Stomach (tissue), 9 donors: ENCODE data around the gene C3AR1. TPM values are rescaled to one million over a fixed set of nuclear protein-coding genes. Genes with fewer than 3 reads are reported as not detected.
A peak's percentile ranks its signal among the peaks of the same experiment; 100 is the strongest.
"Not testable (repeated sequence)": the region's sequence is repeated elsewhere in the genome, so short reads cannot be mapped to it uniquely, and the experiment has no call there.

ENCODE experiments used
- DNase-seq, 2 donors: peaks; one replicate each; pipeline versions ENCODE4 v3.0.0 to v3.0.0-alpha.2; 2013 to 2019
- H3K27ac ChIP-seq, 5 donors: fragments of 200-600 bp in 4 of 5; sonication (generic) in 4 of 5; one replicate each; pipeline ENCODE4 v1.5.1; 2013 to 2019; ENCODE audit warnings: mild to moderate bottlenecking in 1 of 5, moderate library complexity in 1 of 5
- H3K27me3 ChIP-seq, 3 donors: fragments of 200-600 bp; sonication (generic); one replicate each; pipeline ENCODE4 v1.5.1; 2017 to 2019; ENCODE audit warnings: mixed run types in 1 of 3
- H3K36me3 ChIP-seq, 4 donors: fragments of 200-600 bp; sonication (generic); 1 replicate in 3 of 4; 2 replicates in 1 of 4; pipeline ENCODE4 v1.5.1; 2016 to 2019
- H3K4me1 ChIP-seq, 4 donors: fragments of 200-600 bp; sonication (generic); one replicate each; pipeline ENCODE4 v1.5.1; 2016 to 2019
- H3K4me3 ChIP-seq, 4 donors: fragments of 200-600 bp; sonication (generic) in 3 of 4; one replicate each; pipeline ENCODE4 v1.5.1; 2016 to 2019; ENCODE audit warnings: mild to moderate bottlenecking in 1 of 4
- H3K9me3 ChIP-seq, 4 donors: fragments of 200-600 bp; sonication (generic); one replicate each; pipeline ENCODE4 v1.5.1; 2016 to 2019
- CTCF ChIP-seq, 7 experiments: fragments of 450-650 bp in 4 of 7; fragments of 200-600 bp in 3 of 7; sonication (generic) in 3 of 7; IDR thresholded peaks; one replicate each; pipeline ENCODE4 v1.5.1; 2016 to 2019; ENCODE audit warnings: antibody characterized with exemption in 7 of 7, control low read depth in 2 of 7, mild to moderate bottlenecking in 1 of 7
- EP300 ChIP-seq: sonication (generic); formaldehyde crosslinking; IDR thresholded peaks from one replicate; pipeline ENCODE4 v1.6.1; 2017; ENCODE audit warnings: antibody characterized with exemption
- POLR2A ChIP-seq, 4 donors: fragments of 450-650 bp; IDR thresholded peaks; one replicate each; pipeline ENCODE4 v1.6.1; 2016; ENCODE audit warnings: antibody characterized with exemption in 4 of 4, control low read depth in 2 of 4, mild to moderate bottlenecking in 1 of 4, moderate library complexity in 1 of 4
- POLR2AphosphoS5 ChIP-seq, 3 donors: sonication (generic); formaldehyde crosslinking; IDR thresholded peaks; one replicate each; pipeline ENCODE4 v1.6.1; 2016; ENCODE audit warnings: antibody characterized with exemption in 3 of 3
- WGBS, 5 donors: extraction: QIAGEN DNeasy Blood & Tissue Kit in 3 of 5; methylation state at CpG; one replicate each; pipeline versions ENCODE4 v1.1.5 to v1.1.7; 2013 to 2018; 5-methylcytosine and 5-hydroxymethylcytosine counted together
- intact Hi-C: fragments of 100-400 bp; cut with DNase I; formaldehyde crosslinking; loops from one replicate; pipeline ENCODE4 v1.15.1; 2023; ENCODE audit warnings: low total_unique reads
- polyA plus RNA-seq, 3 donors: library from polyadenylated mRNA; stranded (reverse); fragments of 200-250 nt; gene quantifications; one replicate each; pipeline ENCODE4 v1.2.3, GENCODE V29; 2013
- total RNA-seq, 5 donors: library from RNA; depleted of rRNA; stranded (reverse); fragments of >200 nt; gene quantifications; one replicate each; pipeline versions ENCODE4 v1.1.0 to v1.2.3, GENCODE V29; 2014 to 2016
- donor health status: healthy with polysubstance abuse.
- donor health status: Bipolar disorder and iron deficiency.
- donor health status: healthy.

Gene C3AR1
- total and polyA plus RNA-seq, 8 donors, result 0.89 to 8.8 (median 3.5) TPM; not detected in 1

GRCh38 chr12:8032242-8033152 lies 33.7 kb downstream of the C3AR1 start, which contains the start of gene FOXJ2:
TSS of gene FOXJ2 (plus strand) at chr12:8032716. CDS start at chr12:8039833, 7,117 bp downstream.
- H3K4me3 ChIP-seq, result peak within 1 kb of the TSS; percentile 70 to 95 (median 78)
- no peaks in the 10 kb centered on the region for H3K9me3 ChIP-seq
- no peaks in the 10 kb centered on the region for H3K36me3 ChIP-seq
- no peak for TF ChIP-seq EP300
- peak in 2 of 3 donors; percentile 48 to 70 for TF ChIP-seq POLR2AphosphoS5 (IDR thresholded peaks at IDR 0.05)
- H3K4me1 ChIP-seq, result peaks cover 41 to 52% (median 50%) of the 10 kb centered on the region in 4 donors
- H3K27ac ChIP-seq, result peak within 1 kb of the TSS; percentile 94 to 98 (median 98)
- DNase-seq, result peak; percentile 86 to 95
- intact Hi-C loops, result no loop called here
- no peaks in the 10 kb centered on the region for H3K27me3 ChIP-seq
- WGBS, 5 donors, result 0 to 1% (median 0%) methylated on average over 17 to 91 of the region's 93 CpGs

GRCh38 chr12:8031872-8032241 lies 34.3 kb downstream of the C3AR1 start:
- 24 to 50% (median 38%) methylated on average over 5 of the region's 5 CpGs for WGBS, 5 donors
- H3K27ac ChIP-seq, result peak overlapping the region in 4 of 5 donors; percentile 94 to 98 (median 98)
- H3K4me3 ChIP-seq, result peak overlapping the region; percentile 70 to 95 (median 78)
- H3K27me3 ChIP-seq, result no peaks in the 10 kb centered on the region
- intact Hi-C loops, result no loop called here
- no peaks in the 10 kb centered on the region for H3K9me3 ChIP-seq
- no peaks in the 10 kb centered on the region for H3K36me3 ChIP-seq
- H3K4me1 ChIP-seq, result peaks cover 34 to 46% (median 44%) of the 10 kb centered on the region in 4 donors
- peak in 1 of 2 donors; percentile 19 for DNase-seq
- TF ChIP-seq POLR2AphosphoS5 (IDR thresholded peaks at IDR 0.05) (no peak), EP300 (no peak), CTCF (IDR thresholded peaks at IDR 0.05) (no peak), POLR2A (IDR thresholded peaks at IDR 0.05) (no peak)

- H3K4me3 ChIP-seq, H3K9me3 ChIP-seq, intact Hi-C loops, H3K27ac ChIP-seq, H3K36me3 ChIP-seq, DNase-seq, H3K27me3 ChIP-seq: not testable (repeated sequence)
- peaks cover 26 to 38% (median 35%) of the 10 kb centered on the region in 4 donors for H3K4me1 ChIP-seq
- WGBS, 5 donors, result 96 to 99% (median 97%) methylated on average over 22 to 23 of the region's 23 CpGs
These were observed 35.1 kb downstream of the C3AR1 start for GRCh38 chr12:8031017-8031416.

- Histone ChIP-seq H3K9me3 (no peaks in the 10 kb centered on the region), H3K27ac (no peak overlapping the region), H3K4me1 (peaks cover 23 to 35% (median 32%) of the 10 kb centered on the region in 4 donors), H3K36me3 (no peaks in the 10 kb centered on the region), H3K27me3 (no peaks in the 10 kb centered on the region), H3K4me3 (no peak overlapping the region)
- DNase-seq, result no peak
- TF ChIP-seq CTCF (IDR thresholded peaks at IDR 0.05) (no peak), POLR2A (IDR thresholded peaks at IDR 0.05) (no peak), POLR2AphosphoS5 (IDR thresholded peaks at IDR 0.05) (no peak), EP300 (no peak)
- intact Hi-C loops, result no loop called here
- WGBS, 5 donors, result 74 to 86% (median 78%) methylated on average over 3 of the region's 3 CpGs
These were observed 36.0 kb downstream of the C3AR1 start for GRCh38 chr12:8030189-8030588.

GRCh38 chr12:8028267-8028666 lies 37.9 kb downstream of the C3AR1 start:
- Histone ChIP-seq H3K36me3 (no peaks in the 10 kb centered on the region), H3K9me3 (no peaks in the 10 kb centered on the region), H3K4me1 (peaks cover 6 to 16% (median 13%) of the 10 kb centered on the region in 4 donors), H3K4me3 (no peak overlapping the region), H3K27me3 (no peaks in the 10 kb centered on the region), H3K27ac (no peak overlapping the region)
- 95 to 96% (median 96%) methylated on average over 15 of the region's 15 CpGs for WGBS, 5 donors
- intact Hi-C loops, result no loop called here
- no peak for DNase-seq
- TF ChIP-seq CTCF (IDR thresholded peaks at IDR 0.05), result no peak
- TF ChIP-seq POLR2A (IDR thresholded peaks at IDR 0.05), result no peak
- TF ChIP-seq POLR2AphosphoS5 (IDR thresholded peaks at IDR 0.05), result no peak
